CD4-positive, CD25-positive, alpha-beta regulatory T cell (primary cell): Measurements from ENCODE around the gene LY6G5B. TPM values are rescaled to one million over a fixed set of nuclear protein-coding genes. Genes with fewer than 3 reads are reported as not detected.

Experiments
- ATAC-seq, 2 donors: fragments of 150-1000 bp; cut with Tn5 transposase; one replicate each; pipeline ENCODE4 v1.10.0; 2021; ENCODE audit warnings: low read depth in 2 of 2, moderate number of reproducible peaks in 2 of 2, moderate library complexity in 1 of 2
- DNase-seq, 3 donors: peaks; one replicate each; pipeline versions ENCODE4 v3.0.0 to v3.0.0-alpha.2; 2012 to 2022; ENCODE audit warnings: mixed read lengths in 1 of 3
- H3K27ac ChIP-seq: one replicate; pipeline ENCODE4 v1.7.0; 2013; ENCODE audit warnings: mild to moderate bottlenecking, low read length; ENCODE audit not compliant: insufficient read depth, poor library complexity, severe bottlenecking
- H3K27me3 ChIP-seq: one replicate; pipeline ENCODE4 v1.7.0; 2013; ENCODE audit warnings: low read length; ENCODE audit not compliant: control insufficient read depth, insufficient read depth
- H3K36me3 ChIP-seq: one replicate; pipeline ENCODE4 v1.7.0; 2013; ENCODE audit warnings: mild to moderate bottlenecking, low read length, moderate library complexity; ENCODE audit not compliant: control insufficient read depth, insufficient read depth
- H3K4me1 ChIP-seq: 2 replicates; pipeline ENCODE4 v1.7.0; 2013; ENCODE audit warnings: mild to moderate bottlenecking, low read length; ENCODE audit not compliant: insufficient read depth, control insufficient read depth, poor library complexity, severe bottlenecking
- H3K4me3 ChIP-seq: one replicate; pipeline ENCODE4 v1.7.0; 2013; ENCODE audit warnings: low read depth, mild to moderate bottlenecking, low read length, moderate library complexity
- H3K9me3 ChIP-seq, 2 experiments: 1 replicate in 1 of 2; 2 replicates in 1 of 2; pipeline ENCODE4 v1.7.0; 2013; ENCODE audit warnings: low read length in 2 of 2, mild to moderate bottlenecking in 1 of 2, moderate library complexity in 1 of 2; ENCODE audit not compliant: control insufficient read depth in 2 of 2
- H3K27ac Mint-ChIP-seq, 3 donors: one replicate each; pipeline ENCODE4 v1.8.0; 2020 to 2022; ENCODE audit warnings: mild to moderate bottlenecking in 3 of 3, mixed read lengths in 3 of 3, moderate library complexity in 2 of 3
- H3K27me3 Mint-ChIP-seq: one replicate; pipeline ENCODE4 v1.8.0; 2022; ENCODE audit warnings: mild to moderate bottlenecking, mixed read lengths
- H3K36me3 Mint-ChIP-seq: one replicate; pipeline ENCODE4 v1.8.0; 2020; ENCODE audit warnings: mixed read lengths
- H3K4me1 Mint-ChIP-seq, 4 donors: one replicate each; pipeline ENCODE4 v1.8.0; 2020 to 2022; ENCODE audit warnings: mixed read lengths in 4 of 4, mild to moderate bottlenecking in 1 of 4
- H3K4me3 Mint-ChIP-seq, 4 donors: one replicate each; pipeline ENCODE4 v1.8.0; 2020 to 2022; ENCODE audit warnings: mild to moderate bottlenecking in 4 of 4, mixed read lengths in 4 of 4, moderate library complexity in 3 of 4
- H3K9me3 Mint-ChIP-seq, 7 donors: one replicate each; pipeline ENCODE4 v1.8.0; 2020 to 2022; ENCODE audit warnings: mixed read lengths in 7 of 7, mild to moderate bottlenecking in 3 of 7, moderate library complexity in 2 of 7
- polyA plus RNA-seq, 4 donors: library from polyadenylated mRNA; unstranded; fragments of 300-500 nt; fragmentation: Illumina TruSeq; gene quantifications; one replicate each; pipeline ENCODE4 v1.2.3, GENCODE V29; 2021
- total RNA-seq: library from RNA; stranded (reverse); gene quantifications from one replicate; pipeline ENCODE4 v1.2.3, GENCODE V29; 2022

The LY6G5B gene
- total and polyA plus RNA-seq, 5 donors from 2014 or later, result 38.8 TPM; not detected in 4

DNA sequence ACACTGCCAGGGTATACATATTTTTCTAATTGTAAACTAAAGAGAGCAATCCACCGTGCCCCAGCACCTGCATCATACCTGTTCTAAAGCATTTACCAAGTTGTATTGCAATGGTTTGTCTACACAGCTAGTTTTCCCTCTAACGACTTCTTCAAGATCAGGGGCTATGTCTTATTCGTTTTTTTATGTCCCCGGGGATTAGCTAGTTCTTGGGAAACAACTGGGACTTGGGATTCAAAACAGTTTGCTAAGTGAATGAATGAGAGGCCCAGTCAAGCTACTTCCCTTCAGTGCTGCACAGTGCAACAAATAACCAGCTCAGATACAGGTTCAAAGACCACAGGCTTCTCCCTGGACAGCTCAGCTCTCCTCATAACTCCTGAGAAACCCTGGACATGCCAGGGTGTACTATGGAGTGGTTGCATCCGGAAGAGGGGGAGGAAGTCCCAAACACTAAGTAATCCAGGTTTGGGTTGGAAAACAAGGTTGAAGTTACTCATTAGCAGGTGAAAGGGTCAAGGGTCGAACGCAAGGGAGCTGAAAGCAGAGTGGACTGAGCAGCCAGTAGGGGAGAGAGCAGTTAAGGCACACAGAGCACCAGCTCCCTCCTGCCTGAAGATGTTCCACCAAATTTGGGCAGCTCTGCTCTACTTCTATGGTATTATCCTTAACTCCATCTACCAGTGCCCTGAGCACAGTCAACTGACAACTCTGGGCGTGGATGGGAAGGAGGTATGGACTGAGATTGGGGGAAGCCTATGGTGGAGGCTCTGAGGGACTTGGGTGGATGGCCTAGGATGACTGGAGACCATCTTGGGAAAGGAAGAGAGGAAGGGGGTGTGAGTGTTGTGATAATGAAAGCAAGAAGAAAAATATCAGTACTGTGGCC lies 14.2 kb upstream of the LY6G5B start, which contains the start of gene APOM:
Gene APOM, plus strand, starts transcription at position 546 of the 889 bp plus-strand sequence. Its CDS starts 73 bp downstream, at position 619.
- Mint-ChIP-seq H3K4me3 (peak within 1 kb of the TSS in 3 of 4 donors; percentile 65 to 99 (median 92)), H3K36me3 (peaks cover 15% of the 10 kb centered on the region), H3K4me1 (peaks cover 4 to 76% (median 44%) of the 10 kb centered on the region in 4 donors), H3K27me3 (peaks cover 8% of the 10 kb centered on the region), H3K27ac (peak within 1 kb of the TSS; percentile 18 to 36 (median 35)), H3K9me3 (peaks cover 0 to 7% (median 0%) of the 10 kb centered on the region in 7 donors)
- Histone ChIP-seq H3K27me3 (no peaks in the 10 kb centered on the region), H3K4me3 (no peak within 1 kb of the TSS), H3K9me3 (no peaks in the 10 kb centered on the region), H3K36me3 (peaks cover 17% of the 10 kb centered on the region), H3K4me1 (peaks cover 56% of the 10 kb centered on the region), H3K27ac (no peak within 1 kb of the TSS)
- no peak for DNase-seq
- ATAC-seq, result no peak

DNA sequence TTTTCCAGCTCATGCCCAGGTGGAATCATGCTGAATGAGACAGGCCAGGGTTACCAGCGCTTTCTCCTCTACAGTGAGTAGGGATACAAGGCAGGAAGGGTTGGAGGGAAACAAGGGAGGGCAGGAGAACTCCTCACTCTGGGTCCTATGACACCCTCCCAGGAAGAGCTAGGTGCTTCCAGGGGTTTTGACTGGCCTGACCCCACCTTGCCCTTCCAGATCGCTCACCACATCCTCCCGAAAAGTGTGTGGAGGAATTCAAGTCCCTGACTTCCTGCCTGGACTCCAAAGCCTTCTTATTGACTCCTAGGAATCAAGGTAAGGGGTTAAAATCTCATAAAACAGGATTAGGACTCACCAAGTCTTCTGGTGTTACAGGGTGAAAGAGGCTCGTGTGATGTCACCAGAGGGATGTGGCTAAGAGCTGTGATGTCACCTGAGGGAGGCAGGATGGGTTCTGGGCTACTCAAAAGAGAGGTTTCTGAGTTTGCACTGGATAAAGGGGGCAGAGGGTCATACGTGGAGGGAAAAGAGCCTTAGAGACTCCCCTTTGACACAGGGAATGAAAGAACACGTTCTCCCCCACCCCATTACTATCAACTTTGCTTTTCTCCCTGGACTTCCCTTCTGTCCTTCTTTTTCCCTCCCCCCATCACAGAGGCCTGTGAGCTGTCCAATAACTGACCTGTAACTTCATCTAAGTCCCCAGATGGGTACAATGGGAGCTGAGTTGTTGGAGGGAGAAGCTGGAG lies 12.2 kb upstream of the LY6G5B start:
- H3K27ac Mint-ChIP-seq, result peak overlapping the region; percentile 48 to 93 (median 85)
- peaks cover 5% of the 10 kb centered on the region for H3K27me3 Mint-ChIP-seq
- peaks cover 57% of the 10 kb centered on the region for H3K4me1 ChIP-seq
- ATAC-seq, result no peak
- no peaks in the 10 kb centered on the region for H3K9me3 Mint-ChIP-seq
- peak overlapping the region; percentile 76 for H3K27ac ChIP-seq
- H3K27me3 ChIP-seq, result no peaks in the 10 kb centered on the region
- H3K36me3 Mint-ChIP-seq, result peaks cover 15% of the 10 kb centered on the region
- no peaks in the 10 kb centered on the region for H3K9me3 ChIP-seq
- H3K4me3 Mint-ChIP-seq, result peak overlapping the region; percentile 61 to 99 (median 93)
- no peak overlapping the region for H3K4me3 ChIP-seq
- peaks cover 4 to 78% (median 44%) of the 10 kb centered on the region in 4 donors for H3K4me1 Mint-ChIP-seq
- H3K36me3 ChIP-seq, result peaks cover 22% of the 10 kb centered on the region
- DNase-seq, result peak in 2 of 3 donors; percentile 23 to 58

DNA sequence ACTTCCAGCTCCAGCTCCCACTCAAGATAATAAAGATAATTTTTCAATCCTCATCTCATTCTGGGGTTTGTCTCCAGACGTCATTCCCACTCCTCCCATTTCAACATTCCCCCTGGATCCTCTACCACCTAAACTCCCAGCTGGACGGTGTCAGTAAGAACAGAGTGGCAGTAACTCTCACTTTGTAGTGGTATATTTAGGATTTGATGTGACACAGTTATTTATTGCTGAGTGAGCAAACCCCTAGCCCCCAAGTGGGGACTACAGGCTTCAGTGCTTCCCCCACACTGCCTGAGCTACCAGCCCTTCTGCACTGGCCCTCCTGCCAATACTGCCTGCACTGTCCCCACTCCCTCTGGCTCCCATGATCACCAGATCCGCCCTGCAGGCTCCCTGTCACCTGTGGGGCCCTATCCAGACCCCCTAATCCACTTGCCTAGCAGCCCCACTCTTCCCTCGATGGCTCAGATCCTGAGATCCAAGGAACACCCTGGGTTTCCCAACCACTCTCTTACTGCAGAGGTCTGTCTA lies 11.6 kb upstream of the LY6G5B start:
- Histone ChIP-seq H3K4me1 (peaks cover 61% of the 10 kb centered on the region), H3K27ac (peak overlapping the region; percentile 76), H3K9me3 (no peaks in the 10 kb centered on the region), H3K4me3 (no peak overlapping the region), H3K36me3 (peaks cover 22% of the 10 kb centered on the region), H3K27me3 (no peaks in the 10 kb centered on the region)
- no peaks in the 10 kb centered on the region for H3K27me3 Mint-ChIP-seq
- peak overlapping the region; percentile 90 to 94 (median 93) for H3K27ac Mint-ChIP-seq
- DNase-seq, result no peak
- peaks cover 15% of the 10 kb centered on the region for H3K36me3 Mint-ChIP-seq
- peaks cover 4 to 78% (median 43%) of the 10 kb centered on the region in 4 donors for H3K4me1 Mint-ChIP-seq
- H3K9me3 Mint-ChIP-seq, result no peaks in the 10 kb centered on the region
- no peak for ATAC-seq
- H3K4me3 Mint-ChIP-seq, result peak overlapping the region; percentile 90 to 99 (median 93)

DNA sequence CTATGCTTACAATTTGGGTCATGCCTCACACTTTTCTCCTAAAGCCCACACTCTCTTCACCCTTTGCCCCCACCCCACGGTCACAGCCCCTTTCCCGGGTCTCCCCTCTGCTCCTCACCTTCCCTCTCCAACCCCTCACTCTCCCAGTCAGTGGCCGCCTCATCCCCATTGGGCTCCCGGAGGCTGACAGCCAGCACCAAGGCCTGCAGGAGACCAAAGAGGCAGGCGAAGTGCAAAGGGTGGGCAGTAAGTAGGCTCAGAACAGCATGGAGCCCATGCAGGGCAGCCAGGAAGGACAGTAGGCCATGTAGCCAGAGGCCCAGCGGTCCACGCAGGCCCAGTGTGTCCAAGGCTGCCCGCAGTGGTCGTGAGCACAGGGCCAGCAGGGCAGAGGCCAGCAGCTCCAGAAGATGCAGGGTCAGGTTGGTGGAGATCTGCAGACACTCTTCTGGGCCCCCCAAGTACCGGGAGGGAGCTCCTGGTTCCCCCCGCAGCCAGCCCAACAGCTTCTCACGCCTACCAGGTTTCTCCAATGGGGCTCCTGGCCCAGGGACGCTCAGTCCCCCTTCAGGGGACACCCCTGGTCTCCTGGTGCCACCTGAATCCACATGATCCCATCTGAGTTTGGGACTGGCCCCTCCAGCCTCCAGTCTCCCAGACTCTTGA lies 10.7 kb upstream of the LY6G5B start:
- peaks cover 18% of the 10 kb centered on the region for H3K36me3 Mint-ChIP-seq
- H3K27me3 Mint-ChIP-seq, result no peaks in the 10 kb centered on the region
- Histone ChIP-seq H3K36me3 (peaks cover 22% of the 10 kb centered on the region), H3K27me3 (no peaks in the 10 kb centered on the region), H3K4me3 (peak overlapping the region; percentile 90), H3K9me3 (no peaks in the 10 kb centered on the region), H3K4me1 (peaks cover 64% of the 10 kb centered on the region), H3K27ac (peak overlapping the region; percentile 76)
- H3K4me1 Mint-ChIP-seq, result peaks cover 4 to 83% (median 51%) of the 10 kb centered on the region in 4 donors
- no peak for DNase-seq
- ATAC-seq, result no peak
- peak overlapping the region; percentile 92 to 99 (median 96) for H3K4me3 Mint-ChIP-seq
- no peaks in the 10 kb centered on the region for H3K9me3 Mint-ChIP-seq
- peak overlapping the region; percentile 88 to 94 (median 93) for H3K27ac Mint-ChIP-seq

DNA sequence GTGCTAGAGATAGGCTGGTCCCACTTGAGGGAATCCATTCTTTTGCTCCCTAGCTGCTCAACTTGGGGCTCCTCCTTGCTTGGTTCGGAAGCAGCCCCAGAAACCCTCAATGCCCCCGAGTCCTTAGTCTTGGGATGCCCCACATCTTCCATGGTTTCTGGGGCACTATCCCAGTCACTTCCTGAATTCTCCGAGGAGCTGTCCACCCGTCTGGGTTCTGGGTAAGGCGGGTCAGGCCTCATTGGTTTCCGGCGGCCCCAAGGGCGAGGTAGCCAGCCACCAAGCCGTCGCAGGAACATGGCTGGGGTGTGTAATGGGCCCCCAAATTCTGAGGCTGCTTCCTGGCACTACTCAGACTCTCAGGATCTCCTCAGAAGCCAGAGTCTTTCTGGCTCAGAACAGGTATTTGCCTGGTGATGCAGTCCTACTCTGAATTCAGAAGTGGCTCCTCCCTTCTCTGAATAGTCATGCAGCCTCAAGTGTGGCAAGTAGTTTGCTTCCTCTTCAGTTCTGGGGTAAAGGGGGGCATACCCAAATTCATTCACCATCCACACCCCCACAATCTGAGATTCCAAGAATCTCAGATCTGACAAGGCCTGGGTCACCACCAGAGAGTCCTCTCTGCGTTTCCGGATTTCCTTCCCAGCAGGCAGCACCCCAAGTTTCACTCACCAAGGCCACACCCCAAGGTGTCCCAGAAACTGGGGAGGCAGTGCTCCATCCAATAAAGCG lies 10.0 kb upstream of the LY6G5B start:
- Histone ChIP-seq H3K4me3 (peak overlapping the region; percentile 90), H3K36me3 (peaks cover 22% of the 10 kb centered on the region), H3K27ac (peak overlapping the region; percentile 76), H3K9me3 (no peaks in the 10 kb centered on the region), H3K27me3 (no peaks in the 10 kb centered on the region), H3K4me1 (peaks cover 70% of the 10 kb centered on the region)
- Mint-ChIP-seq H3K36me3 (peaks cover 20% of the 10 kb centered on the region), H3K4me1 (peaks cover 0 to 90% (median 57%) of the 10 kb centered on the region in 4 donors), H3K4me3 (peak overlapping the region; percentile 92 to 99 (median 96)), H3K27me3 (no peaks in the 10 kb centered on the region), H3K27ac (peak overlapping the region; percentile 93 to 95 (median 94)), H3K9me3 (no peaks in the 10 kb centered on the region)
- DNase-seq (peak in 2 of 3 donors; percentile 21 to 72), ATAC-seq (peak; percentile 38 to 48)

DNA sequence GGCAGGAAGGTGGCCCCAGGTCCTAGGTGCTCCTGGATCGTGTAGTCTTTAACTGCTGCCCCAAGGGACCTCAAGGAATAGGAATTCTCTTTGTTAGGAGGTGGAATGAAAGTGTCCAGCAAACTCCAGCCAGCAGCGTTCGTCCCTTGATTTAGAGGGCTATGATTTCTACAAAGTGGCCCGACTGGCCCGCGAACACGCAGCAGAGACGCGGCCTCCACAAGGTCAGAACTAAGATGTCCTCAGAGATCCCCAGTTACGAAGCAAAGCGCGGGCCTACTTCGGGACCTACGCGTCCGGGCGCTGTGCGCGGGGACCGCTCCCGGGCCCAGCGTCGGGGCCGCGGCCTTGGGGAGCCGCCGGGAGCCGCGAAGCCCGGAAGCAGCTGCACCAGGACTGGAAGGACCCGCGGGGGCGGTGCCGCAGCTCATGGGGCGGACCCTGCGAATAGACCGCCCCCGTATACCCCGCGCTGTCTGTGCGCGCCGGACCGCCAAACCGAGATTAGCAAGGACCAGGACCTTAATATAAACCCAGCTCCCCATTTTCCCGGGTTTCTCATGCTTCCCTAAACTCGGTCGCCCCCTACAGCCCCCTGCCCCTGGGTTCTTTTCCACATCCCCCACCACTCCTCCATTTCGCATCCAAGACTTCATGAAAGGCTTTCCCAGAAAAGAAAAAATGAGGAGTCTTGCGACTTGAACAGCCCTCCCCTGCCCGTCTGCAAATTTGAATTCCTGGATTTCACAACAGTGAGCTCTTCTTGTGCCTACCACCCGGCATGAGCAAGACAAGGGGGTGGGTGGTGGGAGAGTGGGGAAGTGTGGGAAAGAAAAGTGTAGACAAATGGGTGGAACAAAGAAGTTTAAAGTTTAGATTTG lies 9.2 kb upstream of the LY6G5B start, which contains the start of gene C6orf47:
Gene C6orf47, minus strand, starts transcription at position 398 of the 881 bp plus-strand sequence. CDS start 831 bp downstream, outside the sequence.
- peak; percentile 70 to 85 (median 72) for DNase-seq
- peak within 1 kb of the TSS; percentile 93 to 95 (median 94) for H3K27ac Mint-ChIP-seq
- no peaks in the 10 kb centered on the region for H3K9me3 ChIP-seq
- peaks cover 22% of the 10 kb centered on the region for H3K36me3 ChIP-seq
- H3K27me3 Mint-ChIP-seq, result no peaks in the 10 kb centered on the region
- peaks cover 70% of the 10 kb centered on the region for H3K4me1 ChIP-seq
- H3K36me3 Mint-ChIP-seq, result peaks cover 17% of the 10 kb centered on the region
- H3K4me3 ChIP-seq, result peak within 1 kb of the TSS; percentile 90
- H3K27ac ChIP-seq, result peak within 1 kb of the TSS; percentile 76
- peak; percentile 65 to 70 for ATAC-seq
- H3K4me1 Mint-ChIP-seq, result peaks cover 0 to 88% (median 58%) of the 10 kb centered on the region in 4 donors
- H3K4me3 Mint-ChIP-seq, result peak within 1 kb of the TSS; percentile 92 to 99 (median 96)
- no peaks in the 10 kb centered on the region for H3K27me3 ChIP-seq
- H3K9me3 Mint-ChIP-seq, result no peaks in the 10 kb centered on the region
